Panc1 (cell line): ENCODE data around the gene CREG1. TPM values are rescaled to one million over a fixed set of nuclear protein-coding genes. Genes with fewer than 3 reads are reported as not detected.

ENCODE experiments used
- ATAC-seq: fragments of 200-7000 bp; cut with Tn5 transposase; 2 replicates; pipeline ENCODE4 v1.9.1; 2020; ENCODE audit warnings: mild to moderate bottlenecking, moderate library complexity
- BruUV-seq: library from RNA; stranded (reverse); fragments of 400-500 nt; replicated peaks from 2 replicates; lab custom pipeline; 2021; lab: Mats Ljungman, UMichigan
- CTCF ChIA-PET: fragments of 300-600 bp; sonication (Branson Sonifier 250); formaldehyde crosslinking; loops from one replicate; lab custom pipeline; 2022; ENCODE audit warnings: antibody characterized with exemption; lab: Charles Lee
- POLR2A ChIA-PET: fragments of 300-600 bp; sonication (Branson Sonifier 250); formaldehyde crosslinking; loops from one replicate; lab custom pipeline; 2022; ENCODE audit warnings: antibody characterized with exemption; lab: Charles Lee
- DNase-seq: peaks from one replicate; pipeline ENCODE4 v3.0.0-alpha.2; 2010; ENCODE audit warnings: low read depth, low spot score
- H3K27ac ChIP-seq: 2 replicates; pipeline ENCODE4 v1.5.1; 2011; ENCODE audit warnings: mild to moderate bottlenecking, low read length, inconsistent platforms
- H3K27me3 ChIP-seq: fragments of 200-500 bp; sonication (Bioruptor generic); 2 replicates; pipeline ENCODE4 v1.6.0; 2014; ENCODE audit warnings: low read length, inconsistent platforms; ENCODE audit not compliant: control insufficient read depth, insufficient read depth
- H3K36me3 ChIP-seq: fragments of 200-500 bp; sonication (Bioruptor generic); 2 replicates; pipeline ENCODE4 v1.5.1; 2014; ENCODE audit warnings: inconsistent platforms, mild to moderate bottlenecking, low read length, moderate library complexity; ENCODE audit not compliant: control insufficient read depth, insufficient read depth
- H3K4me1 ChIP-seq: 2 replicates; pipeline ENCODE4 v1.5.1; 2011; ENCODE audit warnings: inconsistent platforms, mild to moderate bottlenecking, low read length, moderate library complexity; ENCODE audit not compliant: control insufficient read depth, insufficient read depth
- H3K4me3 ChIP-seq, 2 experiments: 2 replicates each; pipeline ENCODE4 v1.5.1; 2011 to 2012; ENCODE audit warnings: low read depth in 2 of 2, low read length in 2 of 2, mild to moderate bottlenecking in 2 of 2, inconsistent platforms in 1 of 2, moderate library complexity in 1 of 2
- H3K9me3 ChIP-seq: fragments of 200-500 bp; sonication (Bioruptor generic); 2 replicates; pipeline ENCODE4 v1.5.1; 2014; ENCODE audit warnings: low read depth, mild to moderate bottlenecking, inconsistent platforms, low read length, moderate library complexity; ENCODE audit not compliant: control insufficient read depth, insufficient read depth
- CTCF ChIP-seq: fragments of 450-650 bp; IDR thresholded peaks from 2 replicates; pipeline ENCODE4 v1.5.1; 2017; ENCODE audit warnings: mild to moderate bottlenecking
- POLR2AphosphoS5 ChIP-seq: IDR thresholded peaks from 2 replicates; pipeline ENCODE4 v1.6.1; 2012; ENCODE audit warnings: mild to moderate bottlenecking, low read depth, low read length, moderate library complexity
- REST ChIP-seq, 2 experiments: IDR thresholded peaks; 2 replicates each; pipeline ENCODE4 v1.6.1; 2011 to 2012; ENCODE audit warnings: low read depth in 2 of 2, control low read depth in 1 of 2, low read length in 1 of 2, mild to moderate bottlenecking in 1 of 2, moderate library complexity in 1 of 2; ENCODE audit not compliant: insufficient read depth in 1 of 2
- SIN3A ChIP-seq: IDR thresholded peaks from 2 replicates; pipeline ENCODE4 v1.6.1; 2012; ENCODE audit warnings: low read depth, mild to moderate bottlenecking, low read length, moderate library complexity, borderline replicate concordance; ENCODE audit not compliant: insufficient read depth
- TCF7L2 ChIP-seq: IDR thresholded peaks from 2 replicates; pipeline ENCODE4 v1.6.1; 2011; ENCODE audit warnings: mild to moderate bottlenecking, low read depth, low read length, inconsistent platforms
- in situ Hi-C: cut with HindIII; loops from 2 replicates; pipeline ENCODE4 v1.10.0; 2016; ENCODE audit warnings: low sequenced_read_pairs, low pct_unique_long_range_greater_than_20kb
- intact Hi-C: fragments of 100-400 bp; cut with micrococcal nuclease; formaldehyde crosslinking; loops from one replicate; pipeline ENCODE4 v1.10.0; 2022; ENCODE audit not compliant: unreplicated experiment
- total RNA-seq: library from RNA; stranded (reverse); gene quantifications from one replicate; pipeline ENCODE4 v1.2.1, GENCODE V29; 2021; ENCODE audit not compliant: unreplicated experiment

CREG1 gene
- total RNA-seq, 1 experiment from 2014 or later = 25.9 TPM

GRCh38 chr1:167593860-167594259 is 40.3 kb upstream of the CREG1 start:
- CTCF ChIA-PET = no interaction called here
- Histone ChIP-seq H3K27me3 (0 out of 2 replicates have a peak, but pooled peaks cover 2% of the 10 kb centered on the region), H3K36me3 (no peaks in the 10 kb centered on the region), H3K9me3 (no peaks in the 10 kb centered on the region), H3K27ac (no peak overlapping the region), H3K4me3 (no peak overlapping the region), H3K4me1 (no peaks in the 10 kb centered on the region)
- ATAC-seq (no peak), DNase-seq (no peak)
- BruUV-seq = no TSS peak
- POLR2A ChIA-PET = no interaction called here
- in situ Hi-C loops (no loop called here), intact Hi-C loops (no loop called here)
- no peak for TF ChIP-seq SIN3A
- TF ChIP-seq POLR2AphosphoS5 = no peak
- no peak for TF ChIP-seq TCF7L2
- TF ChIP-seq CTCF = no peak
- no peak for TF ChIP-seq REST (IDR thresholded peaks at IDR 0.05; ENCODE audit: insufficient read depth in 1 of 2, low read depth in 2 of 2, low read length in 1 of 2)

DNA sequence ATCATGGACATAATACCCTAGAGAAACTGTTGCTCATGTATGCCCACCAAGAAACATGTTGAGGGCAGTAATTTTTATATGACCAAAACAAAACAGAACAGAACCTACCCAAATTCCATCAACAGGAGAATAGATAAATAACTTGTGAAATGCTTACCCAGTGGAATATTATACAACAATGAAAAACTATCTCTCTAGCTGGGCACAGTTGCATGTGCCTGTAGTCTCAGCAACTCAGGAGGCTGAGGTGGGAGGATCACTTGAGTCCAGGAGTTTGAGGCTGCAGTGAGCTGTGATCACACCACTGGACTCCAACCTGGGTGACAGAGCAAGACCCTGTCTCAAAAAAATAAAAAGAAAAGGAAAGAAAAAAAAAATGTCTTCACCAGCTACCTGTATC is 38.9 kb upstream of the CREG1 start:
- Histone ChIP-seq H3K9me3 (no peaks in the 10 kb centered on the region), H3K27ac (no peak overlapping the region), H3K4me1 (no peaks in the 10 kb centered on the region), H3K27me3 (0 out of 2 replicates have a peak, but pooled peaks cover 2% of the 10 kb centered on the region), H3K36me3 (no peaks in the 10 kb centered on the region), H3K4me3 (no peak overlapping the region)
- in situ Hi-C loops = no loop called here
- ATAC-seq (no peak), DNase-seq (no peak)
- TF ChIP-seq SIN3A (no peak), POLR2AphosphoS5 (no peak), TCF7L2 (no peak), REST (IDR thresholded peaks at IDR 0.05; ENCODE audit: insufficient read depth in 1 of 2, low read depth in 2 of 2, low read length in 1 of 2) (no peak), CTCF (no peak)
- intact Hi-C loops = no loop called here
- ChIA-PET POLR2A (interaction anchor here (0.7 kb wide), 1 partner anchor 78 kb away, joined by 3 read pairs; no protein-coding TSS in a partner anchor), CTCF (no interaction called here)
- BruUV-seq = no TSS peak
